DOHH2 (cell line): ENCODE results near the gene NKPD1.

Experiments used
- H3F3A ChIP-seq: fragments of 200-600 bp; sonication (generic), shearing (Covaris generic); 2 replicates; pipeline ENCODE4 v1.6.0; 2016; ENCODE audit warnings: antibody characterized with exemption, mild to moderate bottlenecking; ENCODE audit not compliant: control insufficient read depth, insufficient read depth
- H3K27ac ChIP-seq: fragments of 200-600 bp; sonication (generic); 2 replicates; pipeline ENCODE4 v1.5.1; 2014; ENCODE audit warnings: low read depth, mild to moderate bottlenecking, low read length, moderate library complexity
- H3K27me3 ChIP-seq: fragments of 200-600 bp; sonication (generic); 2 replicates; pipeline ENCODE4 v1.6.1; 2014; ENCODE audit warnings: mild to moderate bottlenecking, low read length, mixed read lengths; ENCODE audit not compliant: control insufficient read depth
- H3K36me3 ChIP-seq: fragments of 200-600 bp; sonication (generic); 2 replicates; pipeline ENCODE4 v1.6.1; 2014; ENCODE audit warnings: mild to moderate bottlenecking, low read length, moderate library complexity, mixed read lengths; ENCODE audit not compliant: control insufficient read depth
- H3K4me1 ChIP-seq: fragments of 200-600 bp; sonication (generic); 2 replicates; pipeline ENCODE4 v1.6.1; 2014; ENCODE audit warnings: mild to moderate bottlenecking, low read length, mixed read lengths; ENCODE audit not compliant: control insufficient read depth
- H3K4me2 ChIP-seq: fragments of 200-600 bp; sonication (generic); 2 replicates; pipeline ENCODE4 v1.6.0; 2014; ENCODE audit warnings: mild to moderate bottlenecking, low read length, moderate library complexity
- H3K4me3 ChIP-seq: fragments of 200-600 bp; sonication (generic); 2 replicates; pipeline ENCODE4 v1.5.1; 2014; ENCODE audit warnings: mild to moderate bottlenecking, low read length, mixed read lengths
- H3K79me2 ChIP-seq: fragments of 200-600 bp; sonication (generic); 2 replicates; pipeline ENCODE4 v1.6.1; 2014; ENCODE audit warnings: mild to moderate bottlenecking, low read length, mixed read lengths; ENCODE audit not compliant: control insufficient read depth
- H3K9me2 ChIP-seq: fragments of 200-600 bp; sonication (generic); replicated peaks from 2 replicates; pipeline ENCODE4 v1.6.1; 2014; ENCODE audit warnings: mild to moderate bottlenecking, low read length, mixed read lengths; ENCODE audit not compliant: control insufficient read depth
- H3K9me3 ChIP-seq: fragments of 200-600 bp; sonication (generic); 2 replicates; pipeline ENCODE4 v1.6.1; 2014; ENCODE audit warnings: antibody characterized with exemption, low read length, mixed read lengths; ENCODE audit not compliant: control insufficient read depth, insufficient read depth
- H4K20me1 ChIP-seq: fragments of 200-600 bp; sonication (generic); 2 replicates; pipeline ENCODE4 v1.6.0; 2014; ENCODE audit warnings: low read depth, mild to moderate bottlenecking, antibody characterized with exemption, low read length, moderate library complexity; ENCODE audit not compliant: control insufficient read depth, insufficient read depth
- CTCF ChIP-seq: fragments of 200-600 bp; sonication (generic); IDR thresholded peaks from one replicate; pipeline ENCODE4 v1.5.1; 2014; ENCODE audit warnings: antibody characterized with exemption, mild to moderate bottlenecking, low read depth, low read length; ENCODE audit not compliant: poor library complexity, severe bottlenecking
- EZH2phosphoT487 ChIP-seq: fragments of 200-600 bp; sonication (generic); IDR thresholded peaks from 2 replicates; pipeline ENCODE4 v1.6.1; 2017; ENCODE audit warnings: borderline replicate concordance, mild to moderate bottlenecking, antibody characterized with exemption, low read length, moderate library complexity, mixed read lengths

Gene NKPD1

GRCh38 chr19:45170146-45171106, 9.6 kb upstream of the NKPD1 start:
- H3K9me3 ChIP-seq, result no peaks in the 10 kb centered on the region
- no peaks in the 10 kb centered on the region for H3K27me3 ChIP-seq
- H3K4me3 ChIP-seq, result no peak overlapping the region
- H3F3A ChIP-seq, result no peaks in the 10 kb centered on the region
- H3K4me1 ChIP-seq, result peaks cover 6% of the 10 kb centered on the region; the same call in 1 of the 2 replicates
- H4K20me1 ChIP-seq, result no peaks in the 10 kb centered on the region
- H3K27ac ChIP-seq, result no peak overlapping the region
- peaks cover 12% of the 10 kb centered on the region for H3K79me2 ChIP-seq
- no peaks in the 10 kb centered on the region for H3K9me2 ChIP-seq
- H3K36me3 ChIP-seq, result no peaks in the 10 kb centered on the region
- no peak overlapping the region for H3K4me2 ChIP-seq
- no peak for TF ChIP-seq CTCF
- TF ChIP-seq EZH2phosphoT487, result no peak

- Histone ChIP-seq H4K20me1 (no peaks in the 10 kb centered on the region), H3K27me3 (no peaks in the 10 kb centered on the region), H3K4me3 (no peak overlapping the region), H3K9me2 (no peaks in the 10 kb centered on the region), H3K9me3 (no peaks in the 10 kb centered on the region), H3K4me1 (peaks cover 10% of the 10 kb centered on the region), H3K36me3 (no peaks in the 10 kb centered on the region), H3K27ac (no peak overlapping the region), H3F3A (no peaks in the 10 kb centered on the region), H3K4me2 (no peak overlapping the region), H3K79me2 (peaks cover 11% of the 10 kb centered on the region)
- no peak for TF ChIP-seq CTCF
- no peak for TF ChIP-seq EZH2phosphoT487
Observed at GRCh38 chr19:45169602-45170001, 8.8 kb upstream of the NKPD1 start.

- no peaks in the 10 kb centered on the region for H4K20me1 ChIP-seq
- TF ChIP-seq CTCF (no peak), EZH2phosphoT487 (no peak)
Observed at GRCh38 chr19:45168767-45169351, 8.1 kb upstream of the NKPD1 start.

More at GRCh38 chr19:45168767-45169351, 8.1 kb upstream of the NKPD1 start:
- H3K4me1 ChIP-seq, result peaks cover 17% of the 10 kb centered on the region
- no peaks in the 10 kb centered on the region for H3K36me3 ChIP-seq
- H3K9me3 ChIP-seq, result no peaks in the 10 kb centered on the region
- H3K9me2 ChIP-seq, result no peaks in the 10 kb centered on the region
- peaks cover 6% of the 10 kb centered on the region for H3K79me2 ChIP-seq
- no peaks in the 10 kb centered on the region for H3K27me3 ChIP-seq
- H3K27ac ChIP-seq, result no peak overlapping the region
- H3K4me3 ChIP-seq, result no peak overlapping the region
- H3K4me2 ChIP-seq, result no peak overlapping the region
- H3F3A ChIP-seq, result no peaks in the 10 kb centered on the region
